ENCODE results near the gene TSLP. TPM values are rescaled to one million over a fixed set of nuclear protein-coding genes. Genes with fewer than 3 reads are reported as not detected.

The TSLP gene
- polyA plus RNA-seq, 1 of the 3 experiments (the other 2 are of a cell fraction) = 1.3 TPM

DNA sequence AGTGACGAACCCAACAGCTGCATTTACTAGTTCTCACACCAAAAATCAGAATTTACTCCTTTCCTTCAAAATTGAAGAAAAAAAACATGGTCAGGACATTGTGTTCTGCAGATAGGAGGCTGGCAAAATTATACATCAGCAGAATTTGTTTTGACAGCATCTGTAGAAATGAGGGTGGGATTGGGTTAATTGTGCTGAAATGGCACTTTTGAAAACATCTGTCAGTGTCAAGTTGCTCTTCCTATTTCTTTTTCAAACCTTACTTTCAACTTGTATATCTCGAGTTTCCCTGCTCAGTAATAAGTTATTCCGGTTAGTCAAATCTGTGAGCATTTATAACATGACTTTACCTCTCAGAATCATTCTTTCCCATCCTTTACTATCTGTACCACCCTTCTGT is 40.4 kb downstream of the TSLP start:
- Histone ChIP-seq H3K27ac (ENCODE audit: low read depth in 2 of 2, low read length in 1 of 2) (no peak overlapping the region), H3K9me2 (no peaks in the 10 kb centered on the region; the same call in 1 of the 2 replicates), H3F3A (replicated peaks; ENCODE audit: insufficient read depth) (no peaks in the 10 kb centered on the region), H3K4me1 (ENCODE audit: control insufficient read depth in 1 of 2, insufficient read depth in 2 of 2, low read depth in 1 of 2, low read length in 1 of 2) (no peaks in the 10 kb centered on the region), H4K20me1 (ENCODE audit: insufficient read depth) (no peaks in the 10 kb centered on the region), H3K9me3 (no peaks in the 10 kb centered on the region), H3K4me3 (ENCODE audit: low read depth in 2 of 2, low read length in 1 of 2) (no peak overlapping the region), H3K9ac (no peak overlapping the region), H3K79me2 (ENCODE audit: insufficient read depth) (peaks cover 4% of the 10 kb centered on the region; the same call in 1 of the 2 replicates), H2AFZ (ENCODE audit: low read depth) (no peak overlapping the region), H3K36me3 (replicated peaks in 1 of 2; ENCODE audit: control insufficient read depth in 1 of 2, insufficient read depth in 2 of 2, low read length in 1 of 2) (peaks cover 68 to 95% of the 10 kb centered on the region in 2 experiments), H3K27me3 (ENCODE audit: insufficient read depth) (no peaks in the 10 kb centered on the region), H3K4me2 (no peak overlapping the region)
- TF ChIP-seq EP300 (IDR thresholded peaks at IDR 0.05; ENCODE audit: borderline replicate concordance in 1 of 2, low read depth in 1 of 2, low read length in 1 of 2) (no peak), NRF1 (IDR thresholded peaks at IDR 0.05; ENCODE audit: low read depth, low read length) (no peak), FOSL2 (IDR thresholded peaks at IDR 0.05; ENCODE audit: borderline replicate concordance, low read depth) (no peak), FOXJ3 (CRISPR knock-in tag; IDR thresholded peaks at IDR 0.05) (no peak), TAF1 (IDR thresholded peaks at IDR 0.05; ENCODE audit: borderline replicate concordance, low read depth, low read length) (no peak), FOXM1 (IDR thresholded peaks at IDR 0.05; ENCODE audit: low read depth) (no peak), SIN3A (IDR thresholded peaks at IDR 0.05; ENCODE audit: borderline replicate concordance, low read depth, low read length) (no peak), CHD2 (IDR thresholded peaks at IDR 0.05; ENCODE audit: low read length, partially characterized antibody) (no peak)
- TF ChIP-seq, protein P1, sequence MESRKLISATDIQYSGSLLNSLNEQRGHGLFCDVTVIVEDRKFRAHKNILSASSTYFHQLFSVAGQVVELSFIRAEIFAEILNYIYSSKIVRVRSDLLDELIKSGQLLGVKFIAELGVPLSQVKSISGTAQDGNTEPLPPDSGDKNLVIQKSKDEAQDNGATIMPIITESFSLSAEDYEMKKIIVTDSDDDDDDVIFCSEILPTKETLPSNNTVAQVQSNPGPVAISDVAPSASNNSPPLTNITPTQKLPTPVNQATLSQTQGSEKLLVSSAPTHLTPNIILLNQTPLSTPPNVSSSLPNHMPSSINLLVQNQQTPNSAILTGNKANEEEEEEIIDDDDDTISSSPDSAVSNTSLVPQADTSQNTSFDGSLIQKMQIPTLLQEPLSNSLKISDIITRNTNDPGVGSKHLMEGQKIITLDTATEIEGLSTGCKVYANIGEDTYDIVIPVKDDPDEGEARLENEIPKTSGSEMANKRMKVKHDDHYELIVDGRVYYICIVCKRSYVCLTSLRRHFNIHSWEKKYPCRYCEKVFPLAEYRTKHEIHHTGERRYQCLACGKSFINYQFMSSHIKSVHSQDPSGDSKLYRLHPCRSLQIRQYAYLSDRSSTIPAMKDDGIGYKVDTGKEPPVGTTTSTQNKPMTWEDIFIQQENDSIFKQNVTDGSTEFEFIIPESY (IDR thresholded peaks at IDR 0.05; ENCODE audit: borderline replicate concordance, low read depth) = no peak
- TF ChIP-seq, protein P2, sequence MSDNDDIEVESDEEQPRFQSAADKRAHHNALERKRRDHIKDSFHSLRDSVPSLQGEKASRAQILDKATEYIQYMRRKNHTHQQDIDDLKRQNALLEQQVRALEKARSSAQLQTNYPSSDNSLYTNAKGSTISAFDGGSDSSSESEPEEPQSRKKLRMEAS (IDR thresholded peaks at IDR 0.05; ENCODE audit: low read depth) = no peak
- TF ChIP-seq, protein P3, sequence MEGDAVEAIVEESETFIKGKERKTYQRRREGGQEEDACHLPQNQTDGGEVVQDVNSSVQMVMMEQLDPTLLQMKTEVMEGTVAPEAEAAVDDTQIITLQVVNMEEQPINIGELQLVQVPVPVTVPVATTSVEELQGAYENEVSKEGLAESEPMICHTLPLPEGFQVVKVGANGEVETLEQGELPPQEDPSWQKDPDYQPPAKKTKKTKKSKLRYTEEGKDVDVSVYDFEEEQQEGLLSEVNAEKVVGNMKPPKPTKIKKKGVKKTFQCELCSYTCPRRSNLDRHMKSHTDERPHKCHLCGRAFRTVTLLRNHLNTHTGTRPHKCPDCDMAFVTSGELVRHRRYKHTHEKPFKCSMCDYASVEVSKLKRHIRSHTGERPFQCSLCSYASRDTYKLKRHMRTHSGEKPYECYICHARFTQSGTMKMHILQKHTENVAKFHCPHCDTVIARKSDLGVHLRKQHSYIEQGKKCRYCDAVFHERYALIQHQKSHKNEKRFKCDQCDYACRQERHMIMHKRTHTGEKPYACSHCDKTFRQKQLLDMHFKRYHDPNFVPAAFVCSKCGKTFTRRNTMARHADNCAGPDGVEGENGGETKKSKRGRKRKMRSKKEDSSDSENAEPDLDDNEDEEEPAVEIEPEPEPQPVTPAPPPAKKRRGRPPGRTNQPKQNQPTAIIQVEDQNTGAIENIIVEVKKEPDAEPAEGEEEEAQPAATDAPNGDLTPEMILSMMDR (IDR thresholded peaks at IDR 0.05) = no peak
- TF ChIP-seq, protein P4, sequence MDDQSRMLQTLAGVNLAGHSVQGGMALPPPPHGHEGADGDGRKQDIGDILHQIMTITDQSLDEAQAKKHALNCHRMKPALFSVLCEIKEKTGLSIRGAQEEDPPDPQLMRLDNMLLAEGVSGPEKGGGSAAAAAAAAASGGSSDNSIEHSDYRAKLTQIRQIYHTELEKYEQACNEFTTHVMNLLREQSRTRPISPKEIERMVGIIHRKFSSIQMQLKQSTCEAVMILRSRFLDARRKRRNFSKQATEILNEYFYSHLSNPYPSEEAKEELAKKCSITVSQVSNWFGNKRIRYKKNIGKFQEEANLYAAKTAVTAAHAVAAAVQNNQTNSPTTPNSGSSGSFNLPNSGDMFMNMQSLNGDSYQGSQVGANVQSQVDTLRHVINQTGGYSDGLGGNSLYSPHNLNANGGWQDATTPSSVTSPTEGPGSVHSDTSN (IDR thresholded peaks at IDR 0.05) = no peak
- POLR2A ChIA-PET = no interaction called here
- CTCF ChIA-PET = interaction anchor here (0.7 kb wide), 1 partner anchor 802 kb away, joined by 4 read pairs; no protein-coding TSS in a partner anchor
- WGBS (ENCODE audit: low lambda C conversion rate) = 98% methylated on average over 3 of the region's 3 CpGs
- DNase-seq = no peak

Measured in SK-N-SH (cell line).